Sigmoid colon (tissue), 7 donors: Measurements from ENCODE around the gene MYOF. TPM values are rescaled to one million over a fixed set of nuclear protein-coding genes. Genes with fewer than 3 reads are reported as not detected.

ENCODE experiments used
- DNase-seq: peaks from one replicate; pipeline ENCODE4 v3.0.0-alpha.2; 2019
- H3K27ac ChIP-seq, 4 donors: fragments of 200-600 bp; sonication (generic); one replicate each; pipeline ENCODE4 v1.5.1; 2016 to 2019; ENCODE audit warnings: mild to moderate bottlenecking in 1 of 4
- H3K27me3 ChIP-seq, 3 donors: fragments of 200-600 bp; sonication (generic); one replicate each; pipeline ENCODE4 v1.5.1; 2019; ENCODE audit warnings: mild to moderate bottlenecking in 1 of 3
- H3K36me3 ChIP-seq, 4 donors: fragments of 200-600 bp; sonication (generic); one replicate each; pipeline ENCODE4 v1.5.1; 2016 to 2019
- H3K4me1 ChIP-seq, 4 donors: fragments of 200-600 bp; sonication (generic); one replicate each; pipeline ENCODE4 v1.5.1; 2017 to 2019
- H3K4me3 ChIP-seq, 4 donors: fragments of 200-600 bp; sonication (generic); one replicate each; pipeline ENCODE4 v1.5.1; 2017 to 2019; ENCODE audit warnings: mild to moderate bottlenecking in 2 of 4, moderate library complexity in 1 of 4
- H3K9me3 ChIP-seq, 4 donors: fragments of 200-600 bp in 3 of 4; sonication (generic) in 3 of 4; one replicate each; pipeline versions ENCODE4 v1.5.1 to v1.6.1; 2013 to 2019
- EP300 ChIP-seq, 4 donors: sonication (generic); formaldehyde crosslinking; IDR thresholded peaks; one replicate each; pipeline ENCODE4 v1.6.1; 2017; ENCODE audit warnings: antibody characterized with exemption in 4 of 4
- POLR2A ChIP-seq, 2 donors: fragments of 450-650 bp; IDR thresholded peaks; one replicate each; pipeline ENCODE4 v1.6.1; 2016; ENCODE audit warnings: antibody characterized with exemption in 2 of 2, mild to moderate bottlenecking in 2 of 2, moderate library complexity in 2 of 2
- POLR2AphosphoS5 ChIP-seq, 4 donors: sonication (generic); formaldehyde crosslinking; IDR thresholded peaks; one replicate each; pipeline ENCODE4 v1.6.1; 2017; ENCODE audit warnings: antibody characterized with exemption in 4 of 4
- WGBS, 2 donors: extraction: QIAGEN DNeasy Blood & Tissue Kit; methylation state at CpG; one replicate each; pipeline ENCODE4 v1.1.7; 2013; 5-methylcytosine and 5-hydroxymethylcytosine counted together
- intact Hi-C: fragments of 100-400 bp; cut with DNase I; formaldehyde crosslinking; loops from one replicate; pipeline ENCODE4 v1.15.1; 2023
- polyA plus RNA-seq, 3 donors: library from polyadenylated mRNA; stranded (reverse); fragments of 200-250 nt; gene quantifications; one replicate each; pipeline ENCODE4 v1.2.3, GENCODE V29; 2013
- total RNA-seq, 4 donors: library from RNA; depleted of rRNA; stranded (reverse); fragments of >200 nt; gene quantifications; one replicate each; pipeline ENCODE4 v1.1.0, GENCODE V29; 2016
- TF ChIP-seq, protein P1 (sequence below), 4 experiments: fragments of 450-650 bp in 3 of 4; fragments of 200-600 bp in 1 of 4; IDR thresholded peaks; one replicate each; pipeline ENCODE4 v1.5.1; 2016 to 2019; ENCODE audit warnings: antibody characterized with exemption in 4 of 4, mild to moderate bottlenecking in 3 of 4, moderate library complexity in 2 of 4
- donor health status: healthy with polysubstance abuse.
- donor health status: Bipolar disorder and iron deficiency.
- donor health status: healthy.

The MYOF gene
- total and polyA plus RNA-seq, 7 donors, result 12.6 to 83.4 (median 36.3) TPM

DNA sequence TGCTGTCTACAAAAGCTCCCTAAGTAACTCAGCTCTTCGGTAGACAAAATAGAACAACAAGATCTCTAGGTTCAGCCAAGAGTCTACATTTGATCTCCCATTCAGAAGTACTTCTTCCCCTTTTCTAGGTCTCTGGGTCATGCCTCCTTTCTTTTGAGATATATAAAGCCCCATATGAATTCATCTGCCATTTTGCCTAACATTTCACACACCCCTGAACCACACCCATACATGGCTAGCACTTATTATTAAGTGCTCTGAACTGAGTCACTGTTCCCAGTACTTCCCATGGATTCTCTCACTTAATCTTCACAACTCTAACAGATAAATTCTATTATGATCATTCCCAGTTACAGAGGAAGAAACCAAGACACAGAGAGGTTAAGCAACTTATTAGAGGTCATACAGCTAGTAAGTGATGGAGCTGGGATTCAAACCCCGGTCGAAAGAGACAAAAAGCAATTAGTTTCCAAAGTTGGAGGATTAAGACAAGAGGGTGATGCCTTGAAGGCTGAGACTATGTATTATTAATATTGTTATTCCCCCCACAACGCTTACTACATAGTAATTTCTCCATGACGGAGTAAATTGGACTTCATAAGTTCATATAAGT is 17.3 kb downstream of the MYOF start:
- TF ChIP-seq POLR2AphosphoS5 (IDR thresholded peaks at IDR 0.05) (peak in 1 of 4 donors; percentile 6), EP300 (IDR thresholded peaks at IDR 0.05) (no peak)
- no peak for DNase-seq
- H3K27ac ChIP-seq, result peak overlapping the region; percentile 89 to 96 (median 92)
- H3K4me1 ChIP-seq, result peaks cover 4 to 92% (median 86%) of the 10 kb centered on the region in 4 donors
- intact Hi-C loops, result loop anchor here (2.0 kb wide), 1 partner anchor 24 kb away; no protein-coding TSS in a partner anchor
- no peaks in the 10 kb centered on the region for H3K36me3 ChIP-seq
- H3K9me3 ChIP-seq, result no peaks in the 10 kb centered on the region
- WGBS, 2 donors, result 83 to 90% methylated on average over 5 of the region's 5 CpGs
- H3K27me3 ChIP-seq, result no peaks in the 10 kb centered on the region
- H3K4me3 ChIP-seq, result no peak overlapping the region

DNA sequence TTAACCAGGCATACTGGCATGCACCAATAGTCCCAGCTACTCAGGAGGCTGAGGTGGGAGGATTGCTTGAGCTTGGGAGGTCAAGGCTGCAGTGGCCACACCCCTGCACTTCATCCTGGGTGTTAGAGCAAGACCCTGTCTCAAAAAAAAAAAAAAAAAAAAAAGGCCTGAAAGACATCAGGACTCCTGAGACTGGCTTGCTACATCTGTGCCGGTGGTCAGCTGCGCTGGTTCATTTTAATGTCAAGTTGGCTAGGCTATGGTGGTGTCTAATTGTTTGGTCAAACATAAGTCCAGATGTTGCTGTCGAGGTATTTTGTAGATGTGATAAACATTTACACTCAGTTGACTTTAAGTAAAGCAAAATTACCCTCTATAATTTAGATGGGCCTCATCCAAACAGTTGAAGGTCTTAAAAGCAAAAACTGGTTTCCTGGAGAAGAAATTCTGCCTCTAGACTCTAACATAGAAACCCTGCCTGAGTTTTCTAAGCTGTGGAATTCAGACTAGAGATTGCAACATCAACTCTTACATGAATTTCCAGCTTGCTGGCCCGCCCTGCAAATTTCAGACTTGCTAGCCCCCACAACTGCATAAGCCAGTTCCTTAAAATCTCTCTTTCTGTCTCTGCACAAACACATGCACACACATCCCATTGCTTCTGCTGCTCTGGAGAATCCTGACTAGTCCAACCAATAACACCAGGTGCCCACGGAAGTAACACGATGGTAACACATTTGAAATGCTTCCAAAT is 18.2 kb downstream of the MYOF start:
- TF ChIP-seq POLR2A (IDR thresholded peaks at IDR 0.05), result no peak
- peak; percentile 7 to 55 (median 25) for TF ChIP-seq POLR2AphosphoS5 (IDR thresholded peaks at IDR 0.05)
- intact Hi-C loops, result loop anchor here (2.0 kb wide), 1 partner anchor 23 kb away; no protein-coding TSS in a partner anchor
- no peaks in the 10 kb centered on the region for H3K36me3 ChIP-seq
- no peaks in the 10 kb centered on the region for H3K27me3 ChIP-seq
- peaks cover 4 to 92% (median 86%) of the 10 kb centered on the region in 4 donors for H3K4me1 ChIP-seq
- 64 to 65% methylated on average over 6 of the region's 6 CpGs for WGBS, 2 donors
- H3K4me3 ChIP-seq, result no peak overlapping the region
- DNase-seq, result peak; percentile 85
- H3K27ac ChIP-seq, result peak overlapping the region; percentile 89 to 96 (median 92)
- H3K9me3 ChIP-seq, result no peaks in the 10 kb centered on the region

DNA sequence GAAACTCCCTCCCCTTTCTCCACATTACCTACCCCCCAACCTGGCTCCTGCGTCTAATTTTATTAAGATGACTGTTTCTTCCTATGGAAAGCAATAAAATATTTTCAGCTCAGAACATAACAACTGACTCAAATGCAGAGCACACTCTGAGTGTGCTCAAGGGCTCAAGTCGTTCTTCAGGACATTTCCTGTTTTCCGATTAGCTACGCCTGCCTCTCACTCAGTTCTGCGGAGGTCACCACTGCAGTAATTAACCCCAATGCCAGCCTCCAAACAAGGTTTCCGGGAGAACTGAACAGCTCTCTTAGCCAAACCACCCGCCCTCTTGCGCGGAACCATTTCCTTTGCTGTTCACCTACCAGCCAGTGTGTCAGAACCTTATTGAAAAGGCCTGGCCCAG is 19.3 kb downstream of the MYOF start:
- DNase-seq, result peak; percentile 68
- TF ChIP-seq EP300 (IDR thresholded peaks at IDR 0.05) (peak in 1 of 4 donors; percentile 21), POLR2A (IDR thresholded peaks at IDR 0.05) (no peak), POLR2AphosphoS5 (IDR thresholded peaks at IDR 0.05) (peak in 2 of 4 donors; percentile 46 to 55)
- TF ChIP-seq, protein P1, sequence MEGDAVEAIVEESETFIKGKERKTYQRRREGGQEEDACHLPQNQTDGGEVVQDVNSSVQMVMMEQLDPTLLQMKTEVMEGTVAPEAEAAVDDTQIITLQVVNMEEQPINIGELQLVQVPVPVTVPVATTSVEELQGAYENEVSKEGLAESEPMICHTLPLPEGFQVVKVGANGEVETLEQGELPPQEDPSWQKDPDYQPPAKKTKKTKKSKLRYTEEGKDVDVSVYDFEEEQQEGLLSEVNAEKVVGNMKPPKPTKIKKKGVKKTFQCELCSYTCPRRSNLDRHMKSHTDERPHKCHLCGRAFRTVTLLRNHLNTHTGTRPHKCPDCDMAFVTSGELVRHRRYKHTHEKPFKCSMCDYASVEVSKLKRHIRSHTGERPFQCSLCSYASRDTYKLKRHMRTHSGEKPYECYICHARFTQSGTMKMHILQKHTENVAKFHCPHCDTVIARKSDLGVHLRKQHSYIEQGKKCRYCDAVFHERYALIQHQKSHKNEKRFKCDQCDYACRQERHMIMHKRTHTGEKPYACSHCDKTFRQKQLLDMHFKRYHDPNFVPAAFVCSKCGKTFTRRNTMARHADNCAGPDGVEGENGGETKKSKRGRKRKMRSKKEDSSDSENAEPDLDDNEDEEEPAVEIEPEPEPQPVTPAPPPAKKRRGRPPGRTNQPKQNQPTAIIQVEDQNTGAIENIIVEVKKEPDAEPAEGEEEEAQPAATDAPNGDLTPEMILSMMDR (IDR thresholded peaks at IDR 0.05), result no peak

DNA sequence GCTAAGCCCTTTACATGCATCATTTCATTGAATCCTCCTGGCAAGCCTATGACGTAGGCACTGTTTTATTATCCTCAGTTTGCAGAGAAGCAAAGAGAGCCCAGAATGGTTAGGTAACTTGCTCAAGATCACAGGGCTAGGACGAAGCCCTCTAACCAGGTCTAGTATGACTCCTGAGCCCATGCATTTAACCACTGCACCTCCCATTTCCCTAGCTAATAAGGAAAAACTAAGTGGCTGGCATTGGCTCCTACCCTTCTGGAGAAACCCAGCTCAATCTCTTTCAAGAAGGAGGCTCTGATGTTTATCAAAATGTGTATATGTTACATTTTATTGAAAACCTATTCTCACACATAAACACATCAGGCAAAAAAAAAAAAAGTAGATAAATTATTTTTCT is 19.8 kb downstream of the MYOF start:
- H3K27ac ChIP-seq, result peak overlapping the region; percentile 89 to 96 (median 92)

More for the DNA sequence above, 19.3 kb downstream of the MYOF start:
- Histone ChIP-seq H3K36me3 (no peaks in the 10 kb centered on the region), H3K9me3 (no peaks in the 10 kb centered on the region), H3K4me3 (no peak overlapping the region), H3K4me1 (peaks cover 4 to 92% (median 86%) of the 10 kb centered on the region in 4 donors), H3K27me3 (no peaks in the 10 kb centered on the region), H3K27ac (peak overlapping the region; percentile 89 to 96 (median 92))
- intact Hi-C loops, result no loop called here
- 56 to 73% methylated on average over 9 of the region's 9 CpGs for WGBS, 2 donors

DNA sequence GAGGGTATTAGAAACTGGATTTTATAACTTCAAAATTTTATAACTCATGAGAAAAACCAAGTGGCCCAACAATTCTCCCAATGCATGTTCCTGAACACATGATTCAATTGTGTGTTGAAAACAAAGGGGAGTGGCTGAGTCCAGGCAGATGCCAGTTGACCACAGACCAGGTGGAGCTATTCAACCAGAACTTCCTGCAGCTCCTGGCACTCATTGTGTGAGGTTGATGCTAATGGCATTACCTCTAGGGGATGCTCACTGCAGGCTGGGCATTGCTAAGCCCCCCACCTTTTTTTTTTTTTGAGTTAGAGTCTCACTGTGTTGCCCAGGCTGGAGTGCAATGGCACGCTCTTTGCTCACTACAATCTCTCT is 20.3 kb downstream of the MYOF start:
- peak overlapping the region; percentile 89 to 96 (median 92) for H3K27ac ChIP-seq
- H3K4me3 ChIP-seq, result no peak overlapping the region
- peak; percentile 59 for DNase-seq
- intact Hi-C loops, result no loop called here
- H3K4me1 ChIP-seq, result peaks cover 4 to 98% (median 93%) of the 10 kb centered on the region in 4 donors
- TF ChIP-seq POLR2AphosphoS5 (IDR thresholded peaks at IDR 0.05) (no peak), EP300 (IDR thresholded peaks at IDR 0.05) (no peak), POLR2A (IDR thresholded peaks at IDR 0.05) (no peak)
- TF ChIP-seq, protein P1 (IDR thresholded peaks at IDR 0.05), result no peak
- no peaks in the 10 kb centered on the region for H3K27me3 ChIP-seq
- H3K36me3 ChIP-seq, result peaks cover 0 to under 1% (median 0%) of the 10 kb centered on the region in 4 donors
- 90 to 95% methylated on average over 1 of the region's 1 CpG for WGBS, 2 donors
- H3K9me3 ChIP-seq, result no peaks in the 10 kb centered on the region

More for the DNA sequence above, 19.8 kb downstream of the MYOF start:
- Histone ChIP-seq H3K9me3 (no peaks in the 10 kb centered on the region), H3K4me1 (peaks cover 4 to 95% (median 91%) of the 10 kb centered on the region in 4 donors), H3K27me3 (no peaks in the 10 kb centered on the region), H3K4me3 (no peak overlapping the region), H3K36me3 (no peaks in the 10 kb centered on the region)
- intact Hi-C loops, result no loop called here
- TF ChIP-seq, protein P1 (IDR thresholded peaks at IDR 0.05), result no peak
- TF ChIP-seq POLR2A (IDR thresholded peaks at IDR 0.05) (no peak), POLR2AphosphoS5 (IDR thresholded peaks at IDR 0.05) (no peak), EP300 (IDR thresholded peaks at IDR 0.05) (no peak)
- WGBS, 2 donors, result 47 to 80% methylated on average over 2 of the region's 2 CpGs
- DNase-seq, result no peak
